ENCODE measurements around the gene XRCC3.
A peak's percentile ranks its signal among the peaks of the same experiment; 100 is the strongest.

Gene XRCC3

DNA sequence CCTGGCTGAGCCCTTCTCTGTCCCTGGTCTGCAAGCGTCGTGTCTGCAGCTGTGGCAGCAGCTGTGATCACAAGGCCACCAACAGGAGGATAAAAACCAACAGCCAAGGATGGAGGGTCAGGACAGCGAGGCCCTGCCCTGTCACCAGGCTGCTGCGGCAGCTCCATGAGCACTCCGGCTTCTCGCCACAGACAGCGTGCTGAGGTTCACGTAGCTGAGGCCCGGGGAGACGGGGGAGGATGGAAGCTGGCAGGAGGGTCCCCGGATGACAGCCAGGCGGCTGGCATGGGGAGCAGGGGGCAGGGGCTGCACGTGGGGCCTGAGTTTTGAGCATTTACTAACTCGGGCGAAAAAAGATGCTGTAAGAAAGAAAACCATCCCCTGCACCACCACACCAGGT, 5.4 kb downstream of the XRCC3 start:
- H3K27ac ChIP-seq, result peak overlapping the region; percentile 93
- no peak for DNase-seq (ENCODE audit: low read depth, low spot score)

DNA sequence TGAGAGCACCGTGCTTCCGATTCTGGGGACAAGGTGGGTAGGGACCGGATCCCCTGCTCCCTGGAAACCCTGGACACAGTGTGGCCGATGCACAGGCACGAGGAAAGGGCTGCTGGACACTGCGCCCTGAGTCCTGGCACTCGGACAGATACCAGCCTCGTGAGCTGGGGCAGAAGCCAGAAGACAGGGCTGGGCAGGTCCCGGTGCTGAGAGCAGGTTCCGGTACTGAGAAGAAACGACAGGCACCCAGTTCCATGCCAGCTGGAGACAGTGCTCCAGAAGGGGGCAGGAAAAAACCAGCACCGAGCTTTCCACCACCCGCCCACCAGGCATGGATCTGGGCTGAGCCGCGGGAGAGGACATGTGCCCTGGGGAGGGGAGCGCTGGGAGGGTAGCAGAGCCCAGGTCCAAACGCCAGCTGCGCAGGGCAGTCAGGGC, 6.5 kb downstream of the XRCC3 start:
- no peak overlapping the region for H3K27ac ChIP-seq
- DNase-seq (ENCODE audit: low read depth, low spot score), result no peak

DNA sequence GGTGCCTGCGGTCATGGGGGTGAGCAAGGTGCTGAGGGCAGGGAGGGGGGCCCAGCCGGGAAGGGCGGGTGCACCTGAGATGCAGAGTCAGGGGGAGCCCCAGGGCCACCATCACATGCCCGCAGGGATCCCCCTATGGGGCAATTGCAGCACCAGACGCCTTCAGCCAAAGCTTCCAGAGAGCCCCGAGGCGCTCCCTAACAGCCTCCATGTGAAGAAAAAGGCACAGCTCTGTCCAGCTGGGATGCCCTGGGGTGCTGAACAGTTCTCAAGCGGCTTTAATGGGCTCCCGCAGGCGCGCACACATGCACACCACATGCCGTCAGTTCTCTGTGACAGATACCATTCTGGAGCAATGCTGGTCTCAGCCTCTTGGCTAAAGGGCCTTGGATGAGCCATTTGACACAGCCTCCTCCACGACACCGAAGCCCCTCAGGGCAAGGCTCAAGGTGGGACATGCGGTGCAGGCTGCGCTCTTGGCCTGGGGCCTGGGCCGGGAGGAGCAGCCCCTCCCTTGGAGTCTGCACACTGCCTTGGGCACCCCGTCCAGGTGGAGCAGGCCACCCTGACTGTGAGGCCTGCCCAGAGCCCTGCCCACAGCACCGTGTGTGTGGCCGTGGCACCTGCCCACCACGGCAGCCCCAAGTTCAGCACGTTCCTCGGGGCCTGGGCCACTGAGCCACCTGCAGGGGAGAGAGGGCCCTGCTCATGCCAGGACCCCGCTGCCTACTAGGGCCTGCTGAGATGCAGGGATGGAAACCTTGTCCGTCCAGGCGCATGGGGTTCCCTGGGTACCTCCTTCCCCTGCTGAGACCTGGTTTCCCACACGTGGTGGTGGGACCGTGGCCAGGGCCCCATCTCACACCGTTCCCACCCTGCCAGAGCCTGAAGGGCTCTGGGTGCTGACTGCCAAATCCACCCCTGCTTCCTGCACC, 7.7 kb downstream of the XRCC3 start:
- H3K27ac ChIP-seq, result no peak overlapping the region
- no peak for DNase-seq (ENCODE audit: low read depth, low spot score)

DNA sequence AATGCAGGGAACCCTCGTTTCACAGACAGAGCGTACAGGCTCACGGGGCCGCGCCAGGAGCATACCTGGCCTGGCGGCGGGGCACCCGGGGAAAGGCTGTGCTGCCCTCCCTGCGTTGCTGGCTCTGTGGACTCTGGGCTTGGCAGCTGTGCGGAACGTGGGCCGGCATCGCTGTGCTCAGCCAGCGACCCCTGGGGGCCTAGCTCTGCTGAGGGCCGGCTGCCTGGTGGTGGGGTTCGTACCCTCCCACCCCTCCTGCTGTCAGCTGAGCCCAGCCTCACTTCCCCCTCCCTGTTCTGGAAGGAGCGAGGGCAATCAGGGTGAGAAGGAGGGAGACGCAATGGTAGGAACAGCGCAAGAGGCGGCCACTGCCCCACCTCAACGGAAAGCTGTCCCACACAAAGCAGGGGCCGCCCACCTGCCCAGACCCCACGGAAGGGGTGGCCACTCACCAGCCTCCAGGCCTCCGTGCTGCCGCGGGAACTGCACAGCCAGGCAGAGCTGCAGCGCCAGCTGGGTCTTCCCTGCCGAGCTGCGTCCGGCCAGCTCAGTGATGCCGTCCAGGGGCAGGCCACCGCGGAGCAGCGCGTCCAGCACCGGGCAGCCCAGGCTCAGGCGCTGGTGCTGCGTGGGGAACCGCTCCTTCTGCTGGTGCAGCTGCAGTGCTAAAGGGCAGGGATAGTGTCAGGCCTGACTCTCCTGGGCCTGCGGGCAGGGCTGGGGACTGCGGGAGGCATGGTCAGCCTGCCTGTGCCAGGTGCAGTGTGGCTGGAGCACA, 8.5 kb downstream of the XRCC3 start:
- DNase-seq (ENCODE audit: low read depth, low spot score), result no peak
- no peak overlapping the region for H3K27ac ChIP-seq

DNA sequence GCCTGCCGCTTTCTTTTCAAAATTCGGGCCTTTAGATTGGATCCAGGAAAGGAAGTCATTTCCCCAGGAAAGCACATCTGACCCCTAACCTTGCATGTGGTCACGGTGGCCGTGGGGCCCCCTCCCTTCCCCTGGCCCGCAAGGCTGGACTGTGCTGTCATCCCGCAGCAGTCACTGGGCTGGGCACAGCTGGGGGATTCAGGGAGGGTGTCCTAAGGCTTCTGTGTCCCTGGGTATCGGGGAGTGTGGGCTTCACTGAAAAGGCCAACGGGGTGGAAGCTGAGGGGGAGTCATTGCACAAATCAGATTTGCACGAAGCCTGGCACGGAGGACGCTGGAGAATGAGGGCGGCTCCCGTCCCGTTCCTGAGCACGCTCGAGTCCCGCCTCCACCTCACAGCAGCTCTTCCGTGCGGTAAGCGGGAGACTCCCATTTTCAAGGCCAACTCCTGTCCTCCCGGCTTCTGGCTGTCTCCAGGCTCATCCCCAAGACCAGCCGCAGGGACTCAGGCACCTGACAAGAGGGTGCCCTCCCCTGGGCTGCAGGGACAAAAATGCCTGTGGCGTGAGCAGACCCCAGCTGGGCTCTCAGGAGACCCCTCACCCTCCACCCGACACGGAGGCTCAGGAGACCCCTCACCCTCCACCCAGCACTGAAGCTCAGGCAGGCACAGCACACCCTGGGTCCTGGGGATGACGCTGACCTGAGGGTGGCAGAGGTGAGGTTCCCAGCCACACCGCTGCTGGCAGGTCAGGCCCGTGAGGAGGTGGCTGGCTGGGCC, 9.6 kb downstream of the XRCC3 start:
- H3K27ac ChIP-seq, result peak overlapping the region; percentile 48
- DNase-seq (ENCODE audit: low read depth, low spot score), result no peak

DNA sequence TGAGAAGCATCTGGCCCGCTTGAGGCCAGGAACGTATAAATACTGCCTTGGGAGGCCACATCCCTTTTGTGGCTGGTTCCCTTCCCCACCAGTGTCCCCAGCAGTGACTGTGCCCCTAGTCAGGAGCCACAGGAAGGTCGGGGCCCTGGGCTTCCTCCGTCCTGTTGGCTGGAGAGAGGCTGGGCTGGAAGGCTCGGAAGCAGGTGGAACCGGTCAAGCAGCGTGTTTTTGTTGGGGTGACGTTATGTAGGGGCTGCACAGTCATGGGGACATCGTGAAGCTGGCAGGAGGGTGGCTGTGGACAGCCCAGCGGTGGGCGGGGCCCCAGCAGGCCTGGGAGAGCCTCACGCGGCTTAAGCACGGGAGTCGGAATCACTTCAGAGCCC, 10.1 kb downstream of the XRCC3 start:
- peak; percentile 8 for DNase-seq (ENCODE audit: low read depth, low spot score)
- H3K27ac ChIP-seq, result peak overlapping the region; percentile 48

DNA sequence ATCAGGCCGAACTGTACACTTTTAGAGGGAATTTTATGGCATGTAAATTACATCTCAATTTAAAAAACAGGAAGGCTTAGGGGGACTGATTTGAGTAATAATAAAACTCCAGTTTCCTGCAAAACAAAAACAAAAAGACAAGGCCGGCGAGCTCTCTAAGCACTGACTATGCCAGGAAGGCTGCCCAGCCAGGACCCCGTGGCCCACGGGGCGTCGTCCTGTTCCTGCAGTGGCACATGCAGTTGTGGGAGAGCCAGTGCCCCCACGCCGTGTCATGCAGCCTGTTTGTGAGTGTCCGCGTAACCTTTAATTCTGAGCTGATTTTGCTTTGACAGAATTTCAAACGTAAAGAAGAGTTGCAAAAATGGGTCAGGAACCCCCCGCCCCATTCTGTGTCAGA, 10.5 kb downstream of the XRCC3 start:
- no peak for DNase-seq (ENCODE audit: low read depth, low spot score)
- peak overlapping the region; percentile 48 for H3K27ac ChIP-seq

DNA sequence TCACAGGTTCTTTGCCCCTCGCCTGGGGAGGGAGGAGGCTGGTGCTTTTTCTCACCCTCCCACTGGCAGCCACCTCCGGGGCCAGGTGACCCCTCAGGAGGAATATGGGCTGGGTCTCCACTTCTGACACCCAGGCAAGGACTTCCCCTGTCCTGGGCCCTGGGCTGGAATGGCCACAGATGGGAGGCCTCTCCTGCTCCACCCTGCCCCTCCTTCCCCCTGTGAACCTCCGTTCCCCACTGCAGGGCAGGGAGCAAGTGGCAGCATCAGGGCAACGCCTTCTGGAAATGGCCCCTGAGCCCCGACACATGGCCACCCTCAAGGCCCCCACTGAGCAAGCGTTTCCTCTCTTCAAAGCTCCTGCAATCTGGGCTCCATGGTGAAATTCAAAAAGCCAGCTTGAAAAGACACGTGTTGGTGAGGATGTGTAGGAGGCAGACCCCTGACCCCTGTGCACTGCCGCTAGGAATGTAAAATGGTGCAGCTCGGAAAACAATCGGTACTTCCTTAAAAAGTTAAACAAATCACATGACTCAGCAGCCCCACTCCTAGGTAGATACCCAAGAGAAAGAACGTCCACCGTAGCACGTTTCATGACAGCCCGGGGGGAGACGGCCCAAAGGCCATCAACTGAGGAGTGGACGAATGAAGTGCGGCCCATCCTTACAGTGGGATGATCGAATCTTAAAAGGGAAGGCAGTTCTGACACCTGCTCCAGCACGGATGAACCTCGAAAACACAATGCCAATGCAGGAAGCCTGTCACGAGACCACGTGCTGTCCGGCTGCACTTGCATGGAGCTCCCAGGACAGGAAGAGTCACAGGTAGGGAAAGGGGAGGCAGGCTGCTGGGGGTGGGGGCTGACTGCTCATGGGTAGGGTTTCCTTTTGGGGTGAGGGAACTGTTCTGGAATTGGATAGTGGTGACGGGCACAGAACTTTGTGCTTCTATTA, 11.5 kb downstream of the XRCC3 start:
- DNase-seq (ENCODE audit: low read depth, low spot score), result no peak
- peak overlapping the region; percentile 48 for H3K27ac ChIP-seq

DNA sequence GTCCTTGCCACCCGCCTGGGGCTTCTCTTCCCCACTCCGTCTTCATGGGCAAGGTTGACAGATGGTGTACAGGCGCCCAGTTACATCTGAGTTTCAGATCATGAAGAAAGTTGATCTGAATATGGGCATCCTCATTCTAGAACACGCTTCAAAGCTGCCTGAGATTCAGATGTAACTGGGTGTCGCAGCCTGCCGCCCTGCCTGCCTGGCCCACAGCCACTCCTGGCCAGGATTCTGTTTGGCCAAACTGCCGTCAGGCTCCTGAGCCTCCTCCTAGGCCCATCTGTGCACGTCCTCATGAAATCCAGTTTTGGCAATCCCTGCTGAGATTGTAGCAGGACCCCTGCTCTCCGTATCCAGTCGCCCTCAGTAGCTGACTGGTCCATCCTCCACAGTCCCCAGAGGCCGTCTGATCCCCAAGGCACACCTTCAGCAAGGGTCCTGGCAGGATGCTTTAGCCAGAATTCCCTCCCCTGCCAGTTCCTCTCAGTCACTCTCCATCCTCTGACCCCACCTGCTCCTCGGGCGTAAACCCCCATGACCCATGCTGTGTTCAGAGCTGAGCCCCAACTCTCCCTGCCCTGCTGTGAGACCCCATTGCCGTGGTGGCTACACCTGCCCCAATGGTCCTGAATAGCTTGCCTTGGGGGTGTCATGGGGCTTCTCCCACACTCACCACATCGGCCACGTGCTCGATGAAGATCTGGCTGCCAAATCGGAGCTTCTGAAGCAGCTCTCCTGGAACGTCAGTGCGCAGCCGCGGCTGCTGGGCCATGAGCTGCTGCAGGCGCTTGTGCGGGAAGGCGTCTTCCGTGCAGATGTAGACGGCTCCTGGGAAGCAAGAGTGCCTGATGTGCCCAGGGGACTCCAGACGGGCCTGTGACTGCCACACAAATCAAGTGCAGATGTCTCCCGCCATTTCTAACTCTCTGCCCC, 12.5 kb downstream of the XRCC3 start:
- no peak for DNase-seq (ENCODE audit: low read depth, low spot score)
- H3K27ac ChIP-seq, result no peak overlapping the region

DNA sequence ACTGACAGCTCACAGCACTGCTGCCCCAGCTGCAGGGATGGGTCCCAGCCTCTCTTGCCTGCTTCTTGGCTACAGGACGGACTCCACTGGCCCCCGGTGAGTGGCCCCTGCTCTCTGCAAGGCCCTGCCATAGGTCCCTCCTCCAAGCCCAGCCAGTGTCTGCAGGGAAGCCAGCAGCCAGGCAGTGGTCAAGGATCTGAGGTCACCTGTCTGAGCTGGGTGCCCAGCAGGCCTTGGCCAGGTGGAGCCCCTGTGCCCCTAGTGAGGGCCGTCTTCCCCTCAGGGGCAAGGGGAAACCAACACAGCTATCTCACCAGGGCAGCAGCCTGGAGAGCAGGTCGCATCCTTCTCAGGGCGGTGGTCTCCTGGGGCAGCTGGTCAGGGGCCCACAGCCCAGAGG, 13.2 kb downstream of the XRCC3 start:
- no peak for DNase-seq (ENCODE audit: low read depth, low spot score)
- no peak overlapping the region for H3K27ac ChIP-seq

DNA sequence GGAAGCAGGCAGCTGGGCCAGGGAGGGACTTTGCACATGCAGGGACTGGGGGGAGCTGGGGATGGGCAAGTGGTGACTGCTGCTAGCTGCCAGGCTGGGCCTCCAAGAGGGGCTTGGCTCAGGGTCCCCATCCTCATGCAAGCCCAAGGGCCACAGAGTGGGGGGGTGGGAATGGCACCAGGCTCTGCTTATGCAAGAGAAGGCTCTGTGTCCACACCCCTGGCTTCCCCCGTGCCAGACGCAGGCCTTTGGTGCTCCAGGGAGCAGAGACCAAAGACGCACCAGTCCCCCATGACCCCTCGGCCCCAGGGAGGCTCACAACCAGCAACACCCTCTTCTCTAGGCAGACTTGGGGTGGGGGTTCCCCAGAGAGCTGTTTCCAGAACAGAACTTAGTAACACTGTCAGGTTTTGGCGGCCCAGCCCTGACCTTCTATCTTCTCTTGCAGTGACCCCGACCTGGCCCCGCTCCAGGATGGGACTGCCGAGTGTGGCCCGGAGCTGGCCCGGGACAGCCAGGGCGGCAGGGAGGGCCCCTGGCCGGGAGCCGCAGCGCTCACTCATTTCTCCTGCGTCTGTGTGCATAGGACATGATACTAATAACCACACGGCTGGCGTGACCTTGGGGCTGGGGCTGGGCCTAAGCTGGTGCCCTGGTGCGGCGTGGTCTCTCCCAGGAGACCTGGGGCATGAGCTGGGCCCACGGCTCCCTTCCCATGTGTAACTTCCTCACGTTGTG, 14.3 kb downstream of the XRCC3 start:
- DNase-seq (ENCODE audit: low read depth, low spot score), result no peak
- no peak overlapping the region for H3K27ac ChIP-seq

DNA sequence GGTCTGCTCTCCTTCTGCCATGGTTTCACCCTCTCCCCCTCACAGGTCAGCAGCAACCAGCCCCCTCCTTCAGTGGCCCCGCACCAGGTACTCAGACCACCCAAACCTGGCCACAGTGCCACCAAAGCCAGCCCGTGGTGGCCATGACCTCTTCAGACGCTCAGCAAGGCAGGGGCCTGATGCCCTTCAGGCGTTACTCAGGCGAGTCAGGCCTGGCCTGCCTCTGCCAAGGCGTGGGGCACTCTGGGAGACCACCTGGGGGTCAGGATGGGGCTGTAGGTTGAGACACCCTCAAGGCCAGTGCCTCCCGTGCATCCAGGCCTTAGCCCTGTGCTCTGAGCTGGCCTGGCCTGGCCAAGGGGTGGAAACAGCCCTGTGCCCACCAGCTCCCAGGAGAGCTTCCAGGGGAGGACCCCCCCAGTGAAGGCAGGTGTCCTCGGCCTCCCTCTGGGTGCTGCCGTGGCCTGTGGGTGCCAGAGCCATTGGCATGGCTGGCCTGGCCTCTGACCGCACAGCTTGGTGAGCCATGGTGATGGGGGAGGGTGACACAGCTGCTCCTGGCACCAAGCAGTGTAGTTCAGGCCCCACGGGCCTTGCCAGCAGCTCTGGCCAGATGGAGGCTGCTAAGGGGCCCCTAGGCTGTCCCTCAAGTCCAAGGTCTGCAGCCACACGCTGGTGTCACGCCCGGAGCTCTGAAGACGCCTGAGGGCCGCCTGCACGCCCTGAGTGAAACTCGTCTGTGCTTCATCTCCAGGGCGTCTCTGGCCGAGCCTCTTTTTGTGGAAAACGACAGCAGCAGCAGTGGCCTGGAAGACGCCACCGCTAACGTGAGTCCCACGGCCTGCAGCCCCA, 15.1 kb downstream of the XRCC3 start:
- no peak for DNase-seq (ENCODE audit: low read depth, low spot score)
- no peak overlapping the region for H3K27ac ChIP-seq

DNA sequence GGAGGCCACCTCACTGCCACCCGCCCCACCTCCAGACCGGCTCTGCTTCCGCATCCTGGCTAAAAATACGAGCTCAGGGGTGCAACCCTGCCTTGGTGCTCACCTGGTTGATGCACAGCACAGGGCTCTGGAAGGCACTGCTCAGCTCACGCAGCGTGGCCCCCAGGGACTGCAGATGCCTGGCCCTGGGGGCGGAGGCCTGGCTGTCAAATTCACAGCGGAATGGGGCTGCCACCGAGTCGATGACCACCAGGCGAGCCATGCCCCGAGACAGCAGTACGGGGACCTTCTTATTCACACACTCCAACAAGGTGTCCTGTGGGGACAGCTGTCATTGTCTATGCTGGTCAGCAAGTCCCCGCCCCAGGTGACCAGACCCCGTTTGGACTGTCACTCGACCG, 16.0 kb downstream of the XRCC3 start:
- no peak overlapping the region for H3K27ac ChIP-seq
- DNase-seq (ENCODE audit: low read depth, low spot score), result no peak

DNA sequence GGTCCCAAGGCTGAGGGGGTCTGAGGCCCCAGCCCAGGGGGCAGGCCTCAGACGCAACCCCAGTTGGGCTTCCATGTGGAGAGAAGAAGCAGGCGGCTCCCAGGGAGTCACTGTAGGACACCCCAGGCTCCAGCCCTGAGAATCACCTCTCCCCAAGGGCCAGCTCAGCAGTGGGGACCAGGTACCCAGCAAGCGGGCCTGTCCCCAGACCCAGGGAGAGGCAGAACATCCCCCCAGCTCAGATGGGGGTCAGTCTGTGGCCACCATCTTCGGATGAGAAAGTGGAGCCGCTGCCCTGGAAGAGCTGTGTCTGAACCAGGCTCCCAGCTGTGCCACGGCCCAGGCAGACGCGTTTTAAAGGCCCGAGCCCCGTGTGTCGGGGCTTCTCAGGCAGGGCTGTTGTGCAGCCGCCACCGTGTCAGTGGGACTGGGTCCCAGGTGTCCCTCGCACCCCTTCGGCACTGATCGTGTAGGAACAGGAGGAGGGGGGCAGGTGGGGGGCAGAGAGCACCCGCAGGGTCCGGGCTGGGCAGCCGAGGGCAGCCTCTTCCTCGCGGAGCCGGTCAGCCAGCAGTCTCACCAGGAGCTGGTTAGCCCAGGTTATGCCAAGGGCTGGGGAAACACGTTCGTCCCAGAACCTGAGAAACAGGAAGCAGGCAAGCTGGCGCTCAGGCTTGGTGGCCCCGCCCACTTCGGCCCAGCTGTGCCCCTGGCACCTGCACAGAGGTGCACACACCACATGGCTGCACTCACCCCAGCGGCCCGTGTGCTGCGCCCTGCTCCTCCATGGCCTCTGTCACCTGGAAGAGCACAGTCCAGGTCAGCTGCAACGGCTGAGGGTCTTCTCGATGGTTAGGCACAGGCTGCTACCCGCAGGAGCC, 16.6 kb downstream of the XRCC3 start:
- DNase-seq (ENCODE audit: low read depth, low spot score), result peak; percentile 33
- peak overlapping the region; percentile 49 for H3K27ac ChIP-seq

DNA sequence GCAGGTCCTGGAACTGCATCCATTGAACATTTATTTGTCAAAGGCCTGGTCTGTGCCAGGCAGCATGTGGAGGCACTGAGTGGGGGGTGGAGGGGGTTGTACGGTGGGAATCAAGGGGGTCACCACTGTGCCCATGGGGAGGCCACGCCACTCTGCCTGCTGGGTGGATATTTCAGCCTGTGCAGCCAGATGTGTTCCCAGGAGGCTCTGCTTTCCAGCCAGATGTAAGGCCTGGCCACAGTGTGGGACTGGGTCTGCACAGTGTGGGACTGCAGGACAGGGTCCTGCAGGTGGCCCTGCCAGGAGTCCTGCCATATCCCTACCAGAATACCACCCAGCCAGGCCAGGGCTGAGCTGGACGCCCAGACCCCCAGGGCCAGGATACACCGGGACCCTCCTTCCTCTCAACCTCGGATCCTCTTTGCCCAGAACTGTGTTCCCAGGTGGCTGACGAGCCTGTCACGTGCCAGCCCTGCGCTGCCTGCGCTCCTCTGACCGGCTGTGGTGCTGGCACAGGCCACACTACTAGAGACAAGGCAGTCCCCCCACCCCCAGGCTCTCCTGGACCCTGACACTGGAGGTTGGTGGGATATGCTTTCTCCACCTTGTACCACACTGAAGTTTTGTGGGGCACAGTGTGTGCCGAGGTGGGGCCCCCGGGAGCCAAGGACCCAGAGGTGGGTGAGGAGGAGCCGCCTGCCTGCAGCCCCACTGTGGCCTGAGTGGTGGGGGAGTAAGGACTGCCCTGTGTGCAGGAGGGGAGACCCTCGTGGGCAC, 17.5 kb downstream of the XRCC3 start:
- peak overlapping the region; percentile 49 for H3K27ac ChIP-seq

More for the DNA sequence above, 17.5 kb downstream of the XRCC3 start:
- no peak for DNase-seq (ENCODE audit: low read depth, low spot score)

All from epithelial cell of prostate (primary cell).